Common myeloid progenitor, CD34-positive (primary cell): ENCODE measurements around the gene PLAAT4. TPM values are rescaled to one million over a fixed set of nuclear protein-coding genes. Genes with fewer than 3 reads are reported as not detected.

ENCODE experiments used
- CTCF ChIA-PET: fragments of 350-600 bp; sonication (Branson Sonifier 250); formaldehyde crosslinking; loops from one replicate; lab custom pipeline; 2021; ENCODE audit warnings: antibody characterized with exemption; lab: Charles Lee
- POLR2A ChIA-PET: fragments of 350-600 bp; sonication (Branson Sonifier 250); formaldehyde crosslinking; loops from one replicate; lab custom pipeline; 2021; ENCODE audit warnings: antibody characterized with exemption; lab: Charles Lee
- DNase-seq, 3 donors: peaks; one replicate each; pipeline versions ENCODE4 v3.0.0 to v3.0.0-alpha.2; 2013
- H3K27ac ChIP-seq, 2 experiments: 1 replicate in 1 of 2; 2 replicates in 1 of 2; pipeline ENCODE4 v1.7.0; 2013; ENCODE audit warnings: inconsistent platforms in 2 of 2, low read length in 2 of 2, mild to moderate bottlenecking in 2 of 2, low read depth in 1 of 2, moderate library complexity in 1 of 2; ENCODE audit not compliant: severe bottlenecking in 2 of 2, insufficient read depth in 1 of 2, poor library complexity in 1 of 2
- H3K27me3 ChIP-seq, 5 experiments: replicated peaks in 2 of 5; 1 replicate in 3 of 5; 2 replicates in 2 of 5; pipeline versions ENCODE4 v1.6.1 to v1.7.0; 2013; ENCODE audit warnings: low read length in 4 of 5, mild to moderate bottlenecking in 2 of 5, moderate library complexity in 2 of 5, inconsistent platforms in 1 of 5; ENCODE audit not compliant: insufficient read depth in 5 of 5, control insufficient read depth in 4 of 5
- H3K36me3 ChIP-seq, 4 experiments: 1 replicate in 2 of 4; 2 replicates in 2 of 4; pipeline versions ENCODE4 v1.6.1 to v1.7.0; 2013; ENCODE audit warnings: low read length in 3 of 4, control low read depth in 1 of 4, mild to moderate bottlenecking in 1 of 4; ENCODE audit not compliant: control insufficient read depth in 4 of 4, insufficient read depth in 4 of 4
- H3K4me1 ChIP-seq, 4 experiments: 1 replicate in 3 of 4; 2 replicates in 1 of 4; pipeline versions ENCODE4 v1.6.1 to v1.7.1; 2013; ENCODE audit warnings: low read length in 3 of 4, mild to moderate bottlenecking in 3 of 4, control low read depth in 1 of 4, inconsistent platforms in 1 of 4, moderate library complexity in 1 of 4; ENCODE audit not compliant: control insufficient read depth in 4 of 4, insufficient read depth in 4 of 4; ENCODE audit errors: control extremely low read depth in 1 of 4
- H3K4me3 ChIP-seq, 7 experiments: 1 replicate in 4 of 7; 2 replicates in 3 of 7; pipeline versions ENCODE4 v1.5.1 to v1.7.0; 2013; ENCODE audit warnings: mild to moderate bottlenecking in 7 of 7, low read length in 6 of 7, moderate library complexity in 6 of 7, inconsistent platforms in 2 of 7, low read depth in 2 of 7, control low read depth in 1 of 7; ENCODE audit not compliant: insufficient read depth in 4 of 7, control insufficient read depth in 1 of 7; ENCODE audit errors: extremely low read depth in 1 of 7
- H3K9me3 ChIP-seq, 5 experiments: 1 replicate in 4 of 5; 2 replicates in 1 of 5; pipeline versions ENCODE4 v1.6.1 to v1.7.1; 2013; ENCODE audit warnings: low read length in 4 of 5, mild to moderate bottlenecking in 2 of 5, inconsistent platforms in 1 of 5, low read depth in 1 of 5, moderate library complexity in 1 of 5; ENCODE audit not compliant: control insufficient read depth in 4 of 5, insufficient read depth in 2 of 5; ENCODE audit errors: control extremely low read depth in 1 of 5
- WGBS: methylation state at CpG from one replicate; pipeline ENCODE4 v1.1.5; 2013; ENCODE audit not compliant: insufficient coverage; 5-methylcytosine and 5-hydroxymethylcytosine counted together
- polyA plus RNA-seq: library from polyadenylated mRNA; unstranded; fragments of 120-200 nt; gene quantifications from one replicate; pipeline ENCODE4 v1.2.1, GENCODE V29; 2013

PLAAT4 gene
- polyA plus RNA-seq, result 63.8 TPM

- ChIA-PET CTCF (interaction anchor here (0.7 to 3.5 kb wide), 14 partner anchors 12 to 103 kb away, joined by 3 to 15 read pairs (median 5); partner anchors contain the start of genes LGALS12 and PLAAT5), POLR2A (interaction anchor here (1.0 to 1.3 kb wide), 2 partner anchors 14 to 31 kb away, joined by 3 read pairs; partner anchors contain the start of gene LGALS12)
- no peaks in the 10 kb centered on the region for H3K27me3 ChIP-seq
- 20% methylated on average over 9 of the region's 10 CpGs for WGBS
- peak within 1 kb of the TSS; percentile 40 to 81 (median 73) for H3K4me3 ChIP-seq
- H3K4me1 ChIP-seq, result peaks cover 2 to 45% (median 28%) of the 10 kb centered on the region in 4 experiments
- H3K36me3 ChIP-seq, result peaks cover 0 to 4% (median 0%) of the 10 kb centered on the region in 4 experiments
- H3K27ac ChIP-seq, result peak within 1 kb of the TSS; percentile 12 to 73
- no peaks in the 10 kb centered on the region for H3K9me3 ChIP-seq
- peak; percentile 59 to 81 (median 74) for DNase-seq
These were observed at the start of gene PLAAT4 for GRCh38 chr11:63536669-63537292. Gene PLAAT4, plus strand, starts transcription at chr11:63536808. Its CDS starts 61 bp downstream, at chr11:63536869.

- H3K27ac ChIP-seq, result no peak overlapping the region
- peaks cover 0 to 20% (median 13%) of the 10 kb centered on the region in 5 experiments for H3K27me3 ChIP-seq
- no peak for DNase-seq
- no peak overlapping the region for H3K4me3 ChIP-seq
- 80% methylated on average over 1 of the region's 1 CpG for WGBS
- CTCF ChIA-PET, result interaction anchor here (3.0 to 6.0 kb wide), 3 partner anchors 9 to 49 kb away, joined by 11 to 40 read pairs (median 36); partner anchors contain the start of genes LGALS12 and PLAAT4
- no peaks in the 10 kb centered on the region for H3K36me3 ChIP-seq
- POLR2A ChIA-PET, result no interaction called here
- peaks cover 2 to 18% (median 3%) of the 10 kb centered on the region in 5 experiments for H3K9me3 ChIP-seq
- H3K4me1 ChIP-seq, result peaks cover 11 to 25% (median 16%) of the 10 kb centered on the region in 4 experiments
These were observed 47.8 kb upstream of the PLAAT4 start for GRCh38 chr11:63488789-63489188.

GRCh38 chr11:63489879-63490278 is 46.7 kb upstream of the PLAAT4 start:
- H3K27ac ChIP-seq, result no peak overlapping the region
- H3K4me1 ChIP-seq, result peaks cover 11 to 25% (median 16%) of the 10 kb centered on the region in 4 experiments
- DNase-seq, result peak in 2 of 3 donors; percentile 54 to 63
- H3K4me3 ChIP-seq, result peak overlapping the region in 1 of 7 experiments; percentile 5
- H3K9me3 ChIP-seq, result peaks cover 2 to 18% (median 3%) of the 10 kb centered on the region in 5 experiments
- H3K36me3 ChIP-seq, result no peaks in the 10 kb centered on the region
- CTCF ChIA-PET, result interaction anchor here (1.1 to 6.0 kb wide), 7 partner anchors 10 to 149 kb away, joined by 3 to 40 read pairs (median 5); partner anchors contain the start of genes LGALS12 and PLAAT4
- H3K27me3 ChIP-seq, result peaks cover 0 to 20% (median 13%) of the 10 kb centered on the region in 5 experiments
- 38% methylated on average over 2 of the region's 3 CpGs for WGBS
- POLR2A ChIA-PET, result no interaction called here

GRCh38 chr11:63490551-63491239 is 45.9 kb upstream of the PLAAT4 start, which contains the start of gene PLAAT5:
Gene PLAAT5, minus strand, starts transcription at chr11:63491167. Its CDS starts 133 bp downstream, at chr11:63491034.
- CTCF ChIA-PET, result interaction anchor here (1.1 to 6.0 kb wide), 7 partner anchors 9 to 148 kb away, joined by 3 to 40 read pairs (median 5); partner anchors contain the start of genes LGALS12 and PLAAT4
- peaks cover 0 to 13% (median 3%) of the 10 kb centered on the region in 5 experiments for H3K9me3 ChIP-seq
- H3K27ac ChIP-seq, result peak within 1 kb of the TSS in 1 of 2 experiments; percentile 35
- peak in 2 of 3 donors; percentile 49 to 69 for DNase-seq
- WGBS, result 6% methylated on average over 51 of the region's 60 CpGs
- no peaks in the 10 kb centered on the region for H3K36me3 ChIP-seq
- peaks cover 0 to 20% (median 13%) of the 10 kb centered on the region in 5 experiments for H3K27me3 ChIP-seq
- peaks cover 11 to 25% (median 16%) of the 10 kb centered on the region in 4 experiments for H3K4me1 ChIP-seq
- POLR2A ChIA-PET, result interaction anchor here (1.5 kb wide), 1 partner anchor 15 kb away, joined by 6 read pairs; the partner anchor contains the start of gene LGALS12
- peak within 1 kb of the TSS; percentile 36 to 78 (median 65) for H3K4me3 ChIP-seq

- H3K27me3 ChIP-seq, result peaks cover 0 to 20% (median 13%) of the 10 kb centered on the region in 5 experiments
- under 1% methylated on average over 12 of the region's 13 CpGs for WGBS
- H3K4me1 ChIP-seq, result peaks cover 11 to 25% (median 16%) of the 10 kb centered on the region in 4 experiments
- peak overlapping the region; percentile 36 to 78 (median 65) for H3K4me3 ChIP-seq
- H3K36me3 ChIP-seq, result no peaks in the 10 kb centered on the region
- CTCF ChIA-PET, result interaction anchor here (2.3 to 6.0 kb wide), 4 partner anchors 9 to 46 kb away, joined by 5 to 40 read pairs (median 24); partner anchors contain the start of genes LGALS12 and PLAAT4
- POLR2A ChIA-PET, result interaction anchor here (1.5 kb wide), 1 partner anchor 15 kb away, joined by 6 read pairs; the partner anchor contains the start of gene LGALS12
- H3K9me3 ChIP-seq, result peaks cover 0 to 9% (median 2%) of the 10 kb centered on the region in 5 experiments
- no peak for DNase-seq
- H3K27ac ChIP-seq, result no peak overlapping the region
These were observed 45.4 kb upstream of the PLAAT4 start for GRCh38 chr11:63491240-63491587.

- WGBS, result 58% methylated on average over 7 of the region's 11 CpGs
- Histone ChIP-seq H3K27me3 (peaks cover 0 to 20% (median 13%) of the 10 kb centered on the region in 5 experiments), H3K4me1 (peaks cover 11 to 25% (median 16%) of the 10 kb centered on the region in 4 experiments), H3K4me3 (peak overlapping the region in 6 of 7 experiments; percentile 47 to 78 (median 68)), H3K27ac (peak overlapping the region in 1 of 2 experiments; percentile 35), H3K9me3 (peaks cover 0 to 8% (median 0%) of the 10 kb centered on the region in 5 experiments), H3K36me3 (no peaks in the 10 kb centered on the region)
- ChIA-PET CTCF (interaction anchor here (3.0 to 6.0 kb wide), 3 partner anchors 12 to 46 kb away, joined by 11 to 40 read pairs (median 36); partner anchors contain the start of genes LGALS12 and PLAAT4), POLR2A (interaction anchor here (1.5 kb wide), 1 partner anchor 14 kb away, joined by 6 read pairs; the partner anchor contains the start of gene LGALS12)
- peak; percentile 54 to 73 (median 72) for DNase-seq
These were observed 44.8 kb upstream of the PLAAT4 start for GRCh38 chr11:63491636-63492372.
